Brain microvascular endothelial cell (primary cell): ENCODE measurements around the gene RCOR1.
A peak's percentile ranks its signal among the peaks of the same experiment; 100 is the strongest.

ENCODE experiments used
- DNase-seq: peaks from one replicate; pipeline ENCODE4 v3.0.0-alpha.2; 2020
- H3K27ac ChIP-seq: fragments of 250-450 bp; sonication (Bioruptor Pico); 2 replicates; pipeline ENCODE4 v1.5.1; 2020; ENCODE audit warnings: mild to moderate bottlenecking, moderate library complexity
- H3K27me3 ChIP-seq: fragments of 250-450 bp; sonication (Bioruptor Pico); replicated peaks from 2 replicates; pipeline ENCODE4 v1.5.1; 2020; ENCODE audit warnings: mild to moderate bottlenecking
- H3K36me3 ChIP-seq: fragments of 250-450 bp; sonication (Bioruptor Pico); replicated peaks from 2 replicates; pipeline ENCODE4 v1.5.1; 2020; ENCODE audit warnings: mild to moderate bottlenecking
- H3K4me3 ChIP-seq: 2 replicates; pipeline ENCODE4 v1.5.1; 2011; ENCODE audit warnings: low read depth, mild to moderate bottlenecking, control low read depth, low read length, moderate library complexity
- CTCF ChIP-seq: IDR thresholded peaks from 2 replicates; pipeline ENCODE4 v1.5.1; 2011; ENCODE audit warnings: low read depth, mild to moderate bottlenecking, moderate library complexity, low read length, control low read depth, inconsistent platforms; ENCODE audit errors: missing control alignments
- in situ Hi-C: cut with HindIII; loops from 2 replicates; pipeline ENCODE4 v1.10.0; 2017; ENCODE audit warnings: low sequenced_read_pairs, low pct_ligation_motif_present

The RCOR1 gene

GRCh38 chr14:102778338-102779083, 186.1 kb downstream of the RCOR1 start:
- TF ChIP-seq CTCF = no peak
- Histone ChIP-seq H3K36me3 (no peaks in the 10 kb centered on the region), H3K4me3 (peak overlapping the region; percentile 70), H3K27me3 (no peaks in the 10 kb centered on the region), H3K27ac (peak overlapping the region; percentile 85)
- DNase-seq = peak; percentile 14
- in situ Hi-C loops = no loop called here

GRCh38 chr14:102779084-102779462, 186.6 kb downstream of the RCOR1 start:
- TF ChIP-seq CTCF = no peak
- Histone ChIP-seq H3K36me3 (no peaks in the 10 kb centered on the region), H3K27me3 (no peaks in the 10 kb centered on the region), H3K4me3 (peak overlapping the region; percentile 70), H3K27ac (no peak overlapping the region)
- no peak for DNase-seq
- in situ Hi-C loops = no loop called here

- H3K4me3 ChIP-seq = no peak overlapping the region
- no peaks in the 10 kb centered on the region for H3K36me3 ChIP-seq
- H3K27ac ChIP-seq = no peak overlapping the region
- no peak for TF ChIP-seq CTCF
- in situ Hi-C loops = no loop called here
- DNase-seq = no peak
- H3K27me3 ChIP-seq = no peaks in the 10 kb centered on the region
Measured at GRCh38 chr14:102779574-102780315, 187.3 kb downstream of the RCOR1 start.
